ENCODE data around the gene SHQ1. TPM values are rescaled to one million over a fixed set of nuclear protein-coding genes. Genes with fewer than 3 reads are reported as not detected.
A peak's percentile ranks its signal among the peaks of the same experiment; 100 is the strongest.
"Not testable (repeated sequence)": the region's sequence is repeated elsewhere in the genome, so short reads cannot be mapped to it uniquely, and the experiment has no call there.

SHQ1 gene
- total RNA-seq, 1 experiment from 2014 or later = 11.2 TPM

DNA sequence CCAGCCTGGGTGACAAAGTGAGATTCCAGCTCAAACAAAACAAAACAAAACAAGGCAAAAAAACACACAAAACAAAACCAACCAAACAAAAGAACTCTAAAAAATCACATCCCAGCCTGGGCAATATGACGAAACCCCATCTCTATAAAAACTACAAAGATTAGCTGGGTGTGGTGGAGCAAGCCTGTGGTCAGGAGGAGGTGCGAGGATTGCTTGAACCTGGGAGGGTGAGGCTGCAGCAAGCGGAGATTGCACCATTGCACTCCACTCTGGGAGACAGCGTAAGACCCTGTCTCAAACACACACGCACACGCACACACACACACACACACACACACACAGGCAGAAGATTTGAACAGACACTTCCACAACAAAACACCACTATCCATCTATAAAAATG is 99.6 kb downstream of the SHQ1 start:
- no peak for DNase-seq (ENCODE audit: low spot score)

DNA sequence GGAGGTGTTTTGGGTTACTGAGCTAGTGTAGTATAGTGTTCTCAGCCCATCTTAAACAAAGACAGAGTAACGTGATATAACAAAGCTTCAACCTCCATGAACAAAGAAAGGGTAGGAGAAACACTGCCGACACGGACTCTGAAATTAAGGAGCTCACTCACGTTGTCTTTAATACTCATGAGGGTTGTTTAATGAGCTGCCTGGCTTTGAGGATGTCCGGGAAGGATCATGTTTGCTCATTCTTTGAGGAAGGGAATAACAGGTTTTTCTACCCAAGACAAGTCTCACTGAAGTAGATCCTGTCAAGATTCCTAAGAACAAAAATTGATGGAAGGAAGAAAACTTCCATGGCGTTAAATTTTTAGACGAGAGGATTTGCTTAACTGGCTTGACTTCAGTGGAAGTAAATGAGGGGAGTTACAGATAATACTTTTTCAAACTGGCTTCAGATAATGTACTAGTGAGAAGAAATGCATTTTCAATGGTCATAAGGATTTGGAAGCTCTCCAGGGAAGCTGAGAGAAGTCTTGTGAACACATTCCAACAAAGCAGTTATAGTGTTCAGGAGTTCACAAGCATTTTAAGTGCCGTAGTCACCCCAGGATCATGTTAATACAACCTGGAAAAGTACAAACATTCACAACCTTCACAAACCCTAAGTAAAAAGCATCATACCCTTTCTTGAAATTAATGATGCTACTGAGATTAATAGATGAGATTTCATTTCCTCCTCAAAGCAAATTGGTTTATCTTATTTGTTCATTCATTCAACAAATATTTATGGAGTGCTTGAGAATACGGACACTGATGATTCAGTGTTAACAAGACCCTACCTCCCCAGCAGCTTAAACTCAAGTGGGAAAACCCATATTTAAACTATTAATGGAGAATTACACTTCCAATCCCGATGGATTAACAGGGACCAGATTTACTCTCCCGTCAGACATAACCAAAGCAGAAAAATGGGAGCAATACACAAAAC is 101.5 kb downstream of the SHQ1 start:
- peak; percentile 14 for DNase-seq (ENCODE audit: low spot score)

DNA sequence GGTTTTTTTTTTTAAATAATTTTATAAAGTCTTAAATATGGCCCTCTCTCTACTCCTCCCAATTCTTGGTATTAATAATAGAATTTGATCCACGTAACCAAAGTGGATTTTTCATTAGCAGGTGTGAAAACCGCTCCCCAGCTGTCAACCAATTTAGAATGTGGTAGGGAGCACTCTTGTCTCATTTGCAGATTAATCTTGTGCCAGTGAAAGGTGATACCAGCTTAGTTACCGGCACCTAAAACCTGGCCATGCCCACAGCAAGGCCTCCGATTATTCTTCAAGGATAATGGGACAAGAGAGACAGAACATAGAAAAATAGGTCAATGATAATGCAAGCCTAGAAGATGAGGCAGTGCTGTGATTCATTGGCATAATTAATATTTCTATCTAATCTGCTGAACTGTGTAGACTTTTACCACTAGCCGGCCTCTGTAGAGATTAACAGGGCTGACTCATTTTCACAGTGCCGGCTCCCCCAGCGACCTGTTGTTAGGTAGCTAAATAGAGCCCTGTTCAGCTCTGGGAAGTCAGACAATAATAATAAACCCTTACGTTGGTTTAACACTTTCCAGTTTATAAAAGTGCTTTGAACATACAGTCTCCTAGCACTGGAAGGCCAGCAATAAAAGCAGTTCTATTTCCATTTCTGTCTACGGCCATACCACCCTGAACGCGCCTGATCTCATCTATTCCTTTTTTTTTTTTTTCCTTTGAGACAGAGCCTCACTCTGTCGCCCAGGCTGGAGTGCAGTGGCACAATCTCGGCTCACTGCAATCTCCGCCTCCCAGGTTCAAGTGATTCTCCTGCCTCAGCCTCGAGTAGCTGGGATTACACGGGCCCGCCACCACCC is 102.9 kb downstream of the SHQ1 start:
- DNase-seq (ENCODE audit: low spot score) = no peak

DNA sequence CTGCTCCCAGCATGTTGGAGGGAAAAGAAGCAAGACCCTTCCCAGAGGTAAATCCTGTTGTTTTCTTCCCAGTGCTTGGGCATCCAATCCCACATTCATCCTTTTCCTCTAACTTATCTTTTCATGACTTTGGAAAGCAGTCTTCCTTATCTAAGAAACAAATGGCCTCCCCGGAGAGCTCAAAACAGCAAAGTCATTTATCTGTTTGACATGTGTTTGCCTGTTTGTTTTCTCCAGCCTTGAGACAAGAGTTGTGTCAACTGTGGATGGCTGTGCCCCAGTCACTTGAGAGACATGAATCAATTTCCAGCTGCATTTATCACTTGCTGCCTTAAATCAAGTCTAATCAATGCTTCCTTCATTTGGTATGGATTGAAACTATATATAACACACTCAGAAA is 103.9 kb downstream of the SHQ1 start:
- no peak for DNase-seq (ENCODE audit: low spot score)

DNA sequence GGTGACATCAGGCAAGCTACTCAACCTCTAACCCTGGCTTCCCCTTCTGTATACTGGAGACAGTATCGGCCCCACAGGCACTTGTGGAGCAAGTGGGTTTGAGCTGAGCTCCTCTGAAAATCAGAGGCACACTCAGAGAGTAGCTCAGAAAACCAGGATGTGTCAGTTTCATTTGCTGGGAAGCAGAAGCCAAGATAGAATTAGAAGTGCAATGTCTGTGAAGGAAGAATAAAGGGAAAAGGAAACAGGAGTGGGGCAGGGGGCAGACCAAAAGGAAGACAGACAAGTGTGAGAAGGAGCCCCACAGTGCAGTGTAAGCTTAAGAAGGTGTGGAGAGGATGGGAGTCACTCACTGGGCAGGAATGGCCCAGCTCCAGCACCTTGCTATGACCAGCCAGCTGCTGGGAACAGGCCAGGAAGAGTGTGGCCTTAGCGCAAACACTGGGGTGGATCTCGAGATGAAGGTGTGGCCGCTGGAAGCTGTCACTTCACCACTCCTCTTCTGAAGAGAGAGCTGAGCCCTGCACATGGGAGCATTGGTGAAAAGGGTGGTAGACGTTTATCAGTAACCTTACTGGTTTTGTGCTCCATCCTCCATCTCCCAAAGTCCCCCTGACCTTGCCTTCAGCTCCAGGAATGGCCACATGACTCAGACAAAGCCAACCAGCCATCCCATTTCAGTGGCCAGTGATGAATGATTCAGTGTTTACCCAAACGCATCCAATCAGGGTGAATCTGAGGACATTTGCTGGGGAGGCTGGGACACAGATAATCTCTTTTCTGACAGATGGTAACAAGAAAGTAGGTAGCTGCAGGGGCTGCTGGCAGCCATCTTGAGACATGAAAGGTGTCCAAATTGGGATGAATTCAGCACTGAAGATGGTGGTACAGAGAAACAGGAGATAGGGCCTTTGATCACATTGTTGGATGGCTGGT is 108.4 kb downstream of the SHQ1 start:
- DNase-seq (ENCODE audit: low spot score) = no peak

DNA sequence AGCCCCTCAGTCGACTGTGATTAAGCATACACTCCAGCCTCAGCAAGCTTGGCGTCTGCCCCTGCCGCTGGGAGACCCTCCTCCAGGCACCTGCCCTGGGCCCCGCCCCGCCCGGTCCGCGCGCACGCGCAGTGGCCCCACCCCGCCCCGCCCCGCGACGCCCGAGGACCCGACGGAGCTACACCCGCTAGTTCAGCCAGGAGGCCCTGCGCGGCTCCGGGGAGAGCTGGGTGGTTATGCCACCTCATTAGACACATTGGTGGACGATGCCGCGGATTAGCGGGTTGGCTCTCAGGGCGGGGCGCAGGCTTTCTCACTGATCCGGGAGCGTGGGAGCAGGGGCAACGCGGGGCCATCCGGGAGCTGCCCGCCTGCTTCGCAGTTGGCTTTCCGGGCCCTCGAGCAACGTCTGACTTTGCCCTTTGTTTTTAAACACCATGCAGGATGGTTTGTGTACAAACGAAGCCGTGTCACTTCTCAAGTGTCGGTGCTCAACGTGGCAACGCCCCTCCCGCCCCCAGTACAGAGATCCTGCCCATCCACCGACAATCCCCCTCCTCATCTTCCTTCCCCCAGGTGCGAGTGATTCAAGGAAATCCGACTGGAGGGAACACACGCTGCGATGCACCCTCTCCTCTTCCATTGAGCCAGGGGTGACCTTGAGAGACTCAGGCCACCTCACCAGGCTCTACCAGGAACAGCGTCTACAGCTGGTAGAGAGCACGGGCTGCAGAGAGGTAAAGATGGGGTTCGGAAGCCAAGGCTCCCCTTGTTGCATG is 109.3 kb downstream of the SHQ1 start:
- DNase-seq (ENCODE audit: low spot score) = no peak

DNA sequence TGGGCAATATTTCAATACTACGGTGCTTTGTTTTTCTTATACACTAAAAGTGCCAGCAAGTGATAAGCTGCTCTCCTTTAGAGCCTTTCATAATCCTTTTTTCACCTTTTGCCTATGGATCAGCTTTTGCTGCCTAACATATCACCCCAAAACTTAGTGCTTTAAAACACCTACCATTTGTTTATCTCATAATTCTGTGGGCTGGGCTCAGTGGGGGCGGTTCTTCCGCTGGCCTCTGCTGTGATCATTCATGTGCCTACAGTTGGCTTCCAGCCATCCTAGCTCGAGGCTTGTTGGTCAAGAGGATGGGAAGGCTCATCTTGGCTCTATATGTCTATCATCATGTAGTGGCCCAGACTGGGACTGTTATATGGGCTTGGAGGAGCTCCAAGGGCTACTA is 113.2 kb downstream of the SHQ1 start:
- DNase-seq (ENCODE audit: low spot score) = not testable (repeated sequence)

DNA sequence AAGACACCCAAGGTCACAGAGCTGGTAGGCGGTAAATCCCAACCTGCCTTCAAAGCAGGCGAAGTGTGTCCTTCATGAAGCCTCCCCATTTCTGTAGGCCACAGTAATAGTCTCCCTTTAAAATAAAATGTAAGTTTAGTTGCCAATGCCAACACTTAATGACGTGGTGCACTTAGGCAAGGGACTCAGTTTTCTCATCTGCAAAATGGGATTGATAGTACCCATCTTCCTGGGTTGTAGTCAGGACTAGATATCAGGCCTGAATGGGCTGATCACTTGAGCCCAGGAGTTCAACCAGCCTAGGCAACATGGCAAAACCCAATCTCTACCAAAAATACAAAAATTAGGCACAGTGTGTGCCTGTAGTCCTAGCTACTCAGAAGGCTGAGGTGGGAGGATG is 114.6 kb downstream of the SHQ1 start:
- no peak for DNase-seq (ENCODE audit: low spot score)

DNA sequence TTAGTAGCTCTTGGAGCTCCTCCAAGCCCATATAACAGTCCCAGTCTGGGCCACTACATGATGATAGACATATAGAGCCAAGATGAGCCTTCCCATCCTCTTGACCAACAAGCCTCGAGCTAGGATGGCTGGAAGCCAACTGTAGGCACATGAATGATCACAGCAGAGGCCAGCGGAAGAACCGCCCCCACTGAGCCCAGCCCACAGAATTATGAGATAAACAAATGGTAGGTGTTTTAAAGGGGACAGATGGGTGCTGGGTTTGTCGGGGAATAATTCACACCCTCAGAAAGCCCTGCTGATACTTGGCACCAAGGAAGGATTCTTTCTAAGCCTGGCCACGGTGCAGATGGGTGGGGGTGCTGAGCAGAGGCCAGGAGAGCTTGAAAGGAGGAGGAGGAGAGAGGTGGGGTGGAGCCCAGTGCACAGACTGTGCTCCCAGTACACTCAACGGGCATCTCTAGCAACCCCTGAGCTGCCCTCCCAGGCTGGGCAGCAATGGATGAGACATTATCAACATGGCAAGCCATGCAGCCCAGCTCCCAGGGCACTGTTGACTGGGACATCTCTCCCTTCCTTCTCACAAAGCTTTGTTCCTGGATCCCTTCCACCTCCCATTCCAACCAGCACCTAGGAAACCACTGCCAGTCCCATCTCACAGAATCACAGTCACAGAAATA is 115.4 kb downstream of the SHQ1 start:
- DNase-seq (ENCODE audit: low spot score) = not testable (repeated sequence)

DNA sequence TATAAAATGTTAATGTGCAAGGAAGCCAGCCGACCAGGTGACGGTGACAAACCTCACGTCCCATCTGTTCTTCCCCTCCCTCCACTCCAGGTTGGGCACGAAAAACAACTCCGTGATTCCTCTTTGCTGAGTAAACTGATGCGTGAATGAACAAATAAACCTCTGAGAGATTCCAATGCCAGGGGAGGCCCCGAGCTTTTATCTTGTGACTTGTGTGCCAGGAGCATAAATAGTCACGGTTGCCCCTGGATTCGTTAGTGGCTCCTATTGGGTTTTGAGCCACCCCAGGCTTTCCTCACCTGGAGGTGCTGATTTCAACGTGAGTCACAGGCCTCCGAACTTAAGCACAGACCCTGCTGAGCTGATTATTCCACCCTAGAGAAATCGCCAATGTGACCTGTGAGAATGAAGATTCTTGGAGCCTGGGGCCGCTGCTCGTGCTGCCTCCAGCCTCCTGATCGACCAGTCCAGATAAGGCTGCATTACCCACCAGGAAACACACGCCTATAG is 119.2 kb downstream of the SHQ1 start:
- DNase-seq (ENCODE audit: low spot score) = no peak

DNA sequence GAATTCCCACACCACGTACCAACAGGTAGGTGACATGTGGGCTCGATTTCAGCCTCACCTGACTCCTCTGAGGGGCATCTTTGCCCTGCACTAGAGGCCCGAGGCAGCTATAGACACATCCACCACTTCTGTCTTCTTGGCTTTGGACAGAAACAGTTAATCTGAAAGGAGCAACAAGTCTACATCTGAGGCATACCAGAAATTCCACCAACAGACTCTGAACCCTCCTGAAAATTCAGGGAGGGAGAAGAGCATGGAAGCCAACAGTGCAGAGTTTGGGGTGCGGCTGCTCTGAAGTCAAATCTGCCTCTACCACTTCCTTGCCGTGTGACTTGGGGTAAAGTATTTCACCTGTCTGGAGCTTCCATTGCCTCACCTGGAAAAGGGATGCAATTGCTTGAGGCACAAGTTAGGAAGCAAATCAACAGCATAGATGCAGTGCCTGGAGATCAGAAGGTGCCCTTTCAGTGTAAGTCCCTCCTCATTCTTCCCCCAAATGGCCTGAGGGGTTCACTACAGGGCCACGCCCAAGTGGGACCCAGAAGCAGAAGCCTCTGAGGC is 119.8 kb downstream of the SHQ1 start:
- DNase-seq (ENCODE audit: low spot score) = no peak

DNA sequence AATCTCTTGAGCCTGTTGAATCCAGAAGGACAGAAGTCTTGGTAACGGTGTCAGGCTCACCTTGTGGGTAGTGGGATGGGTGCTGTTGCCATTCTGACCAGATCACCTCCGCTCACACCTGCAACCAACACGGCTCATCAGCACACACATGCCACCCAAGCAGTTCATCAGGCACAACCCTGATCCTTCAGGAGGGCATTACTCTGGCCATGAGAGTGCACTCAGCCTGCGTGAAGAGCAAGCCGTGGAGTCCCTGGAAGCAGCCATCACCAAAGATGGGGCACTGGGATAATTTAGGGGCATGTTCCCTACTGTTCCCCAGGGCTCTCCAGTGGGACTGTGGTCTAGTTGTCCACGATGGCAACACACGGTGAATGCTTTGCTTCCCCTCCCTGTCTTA is 120.5 kb downstream of the SHQ1 start:
- DNase-seq (ENCODE audit: low spot score) = no peak

DNA sequence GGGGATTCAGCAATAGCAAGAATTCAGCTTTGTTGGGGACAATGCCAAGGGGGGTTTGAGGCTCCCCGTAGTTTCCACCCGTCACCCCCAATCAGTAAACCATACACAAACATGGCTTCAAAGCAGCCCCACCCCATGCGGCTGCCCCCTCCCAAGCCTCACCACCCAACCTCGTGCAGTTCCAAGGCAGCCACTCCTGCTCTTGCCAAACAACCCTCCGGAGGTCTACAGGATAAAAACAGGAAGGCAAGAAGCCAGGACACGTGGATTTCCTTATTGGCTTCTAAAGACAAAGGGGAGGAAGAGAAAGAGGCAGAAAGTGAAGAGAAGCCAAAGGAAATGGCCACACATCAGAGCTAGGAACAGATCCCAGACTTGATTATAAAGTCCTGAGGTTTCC is 121.1 kb downstream of the SHQ1 start:
- DNase-seq (ENCODE audit: low spot score) = no peak

DNA sequence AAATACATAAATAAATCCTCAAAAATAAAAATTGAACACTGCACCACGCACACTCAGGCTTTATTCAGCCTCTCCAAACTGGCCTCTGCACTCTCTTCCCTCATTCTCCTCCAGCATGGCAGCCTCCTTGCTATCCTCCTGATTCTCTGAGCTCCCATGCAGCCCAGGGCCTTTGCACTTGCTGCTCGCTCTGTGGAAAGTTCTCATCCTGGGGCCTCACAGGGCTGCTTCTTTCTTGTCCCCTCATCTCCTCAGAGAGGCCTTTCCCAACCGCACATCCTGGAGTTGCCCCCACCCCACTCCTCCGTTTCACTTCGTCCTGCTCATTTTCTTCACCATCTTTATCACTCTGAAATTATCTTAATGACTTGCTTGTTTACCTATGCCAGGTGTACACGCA is 123.0 kb downstream of the SHQ1 start:
- DNase-seq (ENCODE audit: low spot score) = no peak

DNA sequence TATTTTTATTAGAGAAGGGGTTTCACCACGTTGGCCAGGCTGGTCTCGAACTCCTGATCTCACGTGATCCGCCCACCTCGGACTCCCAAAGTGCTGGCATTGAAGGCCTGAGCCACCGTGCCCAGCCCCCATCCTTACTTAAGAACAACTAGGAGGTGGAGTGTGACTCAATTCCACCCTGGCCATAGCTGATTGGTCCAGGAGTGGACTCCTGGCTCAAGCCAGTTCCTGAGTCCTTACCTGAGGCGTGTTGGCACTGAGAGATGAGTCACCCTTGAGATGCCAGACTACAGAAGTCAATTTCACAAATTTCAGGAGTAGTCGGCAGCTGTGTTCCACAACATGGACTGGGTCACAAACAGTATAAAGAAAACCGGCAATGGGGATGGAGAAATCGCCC is 124.2 kb downstream of the SHQ1 start:
- DNase-seq (ENCODE audit: low spot score) = no peak

DNA sequence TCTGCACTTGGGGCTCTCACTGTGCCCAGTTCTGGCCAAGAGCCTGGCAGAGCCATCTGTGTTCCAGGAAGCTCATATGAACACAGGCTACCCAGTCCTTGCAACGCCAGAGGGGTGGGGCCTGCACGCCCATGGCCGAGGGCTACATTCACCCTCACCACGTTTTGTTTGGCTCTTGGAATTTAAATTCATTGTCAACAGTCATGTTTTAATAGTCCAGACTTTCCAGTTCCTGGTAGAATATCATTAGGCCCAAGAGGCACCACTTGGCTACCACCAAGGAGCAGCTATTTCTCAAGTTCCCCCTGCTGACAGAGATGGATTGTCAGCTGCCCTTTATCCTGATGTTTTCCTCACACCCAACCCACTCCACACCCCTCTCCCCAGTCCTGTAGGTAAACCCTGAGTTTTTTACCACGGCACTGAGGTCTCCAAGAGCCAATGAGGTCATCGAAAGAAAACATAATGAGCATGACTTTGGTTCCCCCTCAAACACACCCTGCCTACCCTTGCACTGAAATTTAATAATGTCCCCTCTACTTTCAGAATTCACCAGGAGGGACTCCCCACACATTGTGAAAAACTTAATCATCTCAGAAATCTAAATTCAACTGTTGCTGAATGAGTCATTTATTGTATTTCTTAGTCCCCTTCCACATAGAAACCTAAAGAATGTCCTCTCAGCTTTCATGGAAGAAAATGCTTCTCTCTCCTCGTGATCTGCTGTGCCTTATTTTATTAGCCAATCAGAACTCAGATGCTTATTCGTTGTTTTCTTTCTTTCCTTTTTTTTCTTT is 125.1 kb downstream of the SHQ1 start:
- no peak for DNase-seq (ENCODE audit: low spot score)

DNA sequence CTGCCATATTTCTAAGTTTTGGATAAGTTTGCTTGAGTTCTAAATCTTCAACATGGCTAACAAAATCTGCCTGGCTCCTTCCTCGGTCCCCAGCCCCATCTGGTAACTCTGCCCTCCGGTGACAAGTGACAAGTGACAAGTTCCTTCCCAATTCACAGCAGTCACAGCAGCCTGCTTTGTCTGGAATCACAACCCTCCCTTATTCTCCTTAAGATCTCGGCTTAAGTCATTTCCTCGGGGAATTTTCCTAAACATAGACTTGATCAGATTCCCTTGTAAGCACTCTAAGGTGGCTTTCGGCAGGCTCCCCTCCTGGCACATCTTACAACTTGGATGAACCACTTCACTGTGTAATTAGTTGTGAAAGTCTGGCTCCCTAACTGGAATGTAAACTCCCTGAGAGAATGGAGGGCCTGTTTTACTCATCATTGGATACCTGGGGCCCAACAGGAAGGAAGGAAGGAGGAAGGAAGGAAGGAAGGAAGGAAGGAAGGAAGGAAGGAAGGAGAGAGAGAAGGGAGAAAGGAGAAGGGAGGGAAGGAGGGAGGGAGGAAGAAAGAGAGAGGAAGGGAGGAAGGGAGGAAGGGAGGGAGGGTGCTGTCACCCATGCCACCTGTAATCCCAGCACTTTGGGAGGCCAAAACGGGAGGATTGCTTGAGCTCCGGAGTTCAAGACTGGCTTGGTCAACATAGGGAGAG is 126.4 kb downstream of the SHQ1 start:
- DNase-seq (ENCODE audit: low spot score) = no peak

DNA sequence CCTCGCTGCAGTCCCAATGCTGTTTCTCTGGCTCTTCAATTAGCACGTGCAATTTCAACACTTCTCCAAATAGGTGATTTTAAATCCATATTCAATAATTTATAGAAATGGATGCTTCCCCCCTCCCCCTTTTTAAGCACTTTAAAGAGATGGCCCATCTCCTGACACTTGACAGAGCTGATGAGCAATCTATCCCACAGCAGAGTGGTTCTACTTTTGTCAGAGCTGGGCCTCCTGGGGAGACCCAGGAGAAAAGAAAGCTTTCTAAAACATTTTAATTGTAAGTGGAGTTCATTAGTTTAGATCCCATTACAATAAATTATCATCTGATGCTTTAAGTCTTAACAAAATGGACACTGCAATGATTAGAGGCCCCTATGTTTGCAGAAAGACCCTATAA is 127.7 kb downstream of the SHQ1 start:
- no peak for DNase-seq (ENCODE audit: low spot score)
